GM18909 (cell line): Measurements from ENCODE around the gene PCID2.

Source experiments
- ATAC-seq: cut with Tn5 transposase; IDR thresholded peaks from one replicate; pipeline ENCODE4 v1.9.1; 2021; ENCODE audit warnings: mild to moderate bottlenecking; ENCODE audit not compliant: unreplicated experiment, poor library complexity

The PCID2 gene

GRCh38 chr13:113135281-113135760 lies 73.1 kb downstream of the PCID2 start:
- ATAC-seq: no peak

GRCh38 chr13:113129921-113130750 lies 78.3 kb downstream of the PCID2 start:
- ATAC-seq: no peak

- ATAC-seq: no peak
Observed at GRCh38 chr13:113129480-113129879, 79.0 kb downstream of the PCID2 start.
